Right lobe of liver (tissue), 6 donors: ENCODE measurements around the gene DDX54. TPM values are rescaled to one million over a fixed set of nuclear protein-coding genes. Genes with fewer than 3 reads are reported as not detected.

Source experiments
- ATAC-seq, 4 donors: fragments of 200-7000 bp; cut with Tn5 transposase; one replicate each; pipeline ENCODE4 v1.9.1; 2020; ENCODE audit warnings: mild to moderate bottlenecking in 4 of 4, moderate library complexity in 4 of 4
- DNase-seq, 3 donors: peaks; one replicate each; pipeline ENCODE4 v3.0.0-alpha.2; 2020
- H3K27ac ChIP-seq, 3 donors: fragments of 200-600 bp; one replicate each; pipeline ENCODE4 v1.8.0; 2022
- H3K27me3 ChIP-seq, 2 donors: fragments of 200-600 bp; one replicate each; pipeline ENCODE4 v1.8.0; 2022
- H3K36me3 ChIP-seq, 4 donors: fragments of 200-600 bp; sonication (generic) in 1 of 4; one replicate each; pipeline versions ENCODE4 v1.5.1 to v1.8.0; 2017 to 2022; ENCODE audit warnings: control low read depth in 1 of 4
- H3K4me1 ChIP-seq, 4 donors: fragments of 200-600 bp; sonication (generic) in 1 of 4; one replicate each; pipeline versions ENCODE4 v1.5.1 to v1.8.0; 2017 to 2022; ENCODE audit warnings: control low read depth in 1 of 4
- H3K4me3 ChIP-seq, 3 donors: fragments of 200-600 bp; one replicate each; pipeline ENCODE4 v1.8.0; 2022
- H3K9me3 ChIP-seq, 4 donors: fragments of 200-600 bp; sonication (generic) in 1 of 4; one replicate each; pipeline versions ENCODE4 v1.5.1 to v1.8.0; 2017 to 2022; ENCODE audit warnings: control low read depth in 1 of 4
- POLR2A ChIP-seq: fragments of 450-650 bp; IDR thresholded peaks from one replicate; pipeline ENCODE4 v1.6.1; 2017; ENCODE audit warnings: antibody characterized with exemption, mild to moderate bottlenecking
- WGBS: methylation state at CpG from one replicate; pipeline ENCODE4 v1.1.6; 2018; ENCODE audit warnings: low coverage, low lambda C conversion rate; ENCODE audit not compliant: insufficient coverage; ENCODE audit errors: missing lambda C conversion rate; 5-methylcytosine and 5-hydroxymethylcytosine counted together
- intact Hi-C, 2 donors: fragments of 100-400 bp; cut with DNase I; formaldehyde crosslinking; loops; one replicate each; pipeline versions ENCODE4 v1.11.2 to v1.14.1; 2022
- total RNA-seq, 6 experiments: library from RNA; depleted of rRNA in 2 of 6; stranded (reverse); fragments of >200 nt in 2 of 6; fragmentation: NEBNext Ultra II Directional in 3 of 6; extraction: Animal tissue kit (Norgen Biotek cat#: 25700) in 3 of 6; gene quantifications; one replicate each; pipeline versions ENCODE4 v1.1.0 to v1.2.4, GENCODE V29; 2016 to 2023
- TF ChIP-seq, protein P1 (sequence below), 4 donors: fragments of 200-600 bp in 3 of 4; fragments of 450-650 bp in 1 of 4; IDR thresholded peaks; one replicate each; pipeline versions ENCODE4 v1.5.1 to v1.8.0; 2016 to 2022; ENCODE audit warnings: antibody characterized with exemption in 4 of 4, mild to moderate bottlenecking in 2 of 4
- donor health status: DM: no; HTN: yes; CAD: no.
- donor health status: DM: no; HTN: no; CAD: no.
- donor health status: DM: no; HTN: no; CAD: no.
- donor health status: DM: no; HTN: yes; CAD: no.
- donor health status: DM: no; HTN: yes; CAD: no.

The DDX54 gene
- total RNA-seq, 6 experiments from 2014 or later, result 22.8 to 43.8 (median 31.1) TPM

DNA sequence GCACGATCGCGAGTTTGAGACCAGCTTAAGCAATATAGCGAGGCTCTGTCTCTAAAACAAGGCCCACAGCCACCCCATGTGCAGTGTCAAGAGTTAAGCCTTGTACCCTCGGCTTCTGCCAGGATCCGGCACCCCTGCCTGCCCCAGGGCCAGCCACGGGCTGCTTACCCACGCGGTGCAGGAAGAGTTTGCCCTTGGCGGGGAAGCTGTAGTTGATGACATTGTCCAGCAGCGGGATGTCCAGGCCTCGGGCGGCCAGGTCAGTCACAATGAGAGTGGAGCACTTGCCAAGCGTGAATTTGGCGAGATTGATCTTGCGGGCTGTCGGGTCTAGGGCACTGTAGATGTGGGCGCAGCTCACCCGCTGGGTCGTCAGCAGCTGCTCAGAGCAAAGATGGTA, 13.1 kb downstream of the DDX54 start:
- no peak for ATAC-seq
- Histone ChIP-seq H3K4me3 (no peak overlapping the region), H3K27ac (no peak overlapping the region), H3K9me3 (no peaks in the 10 kb centered on the region), H3K36me3 (peaks cover 15 to 83% (median 42%) of the 10 kb centered on the region in 4 donors), H3K27me3 (no peaks in the 10 kb centered on the region), H3K4me1 (no peaks in the 10 kb centered on the region)
- intact Hi-C loops, result loop anchor here in 1 of 2 donors (10.0 kb wide), 1 partner anchor 127 kb away; no protein-coding TSS in a partner anchor
- no peak for DNase-seq
- 91% methylated on average over 7 of the region's 20 CpGs for WGBS
- TF ChIP-seq, protein P1, sequence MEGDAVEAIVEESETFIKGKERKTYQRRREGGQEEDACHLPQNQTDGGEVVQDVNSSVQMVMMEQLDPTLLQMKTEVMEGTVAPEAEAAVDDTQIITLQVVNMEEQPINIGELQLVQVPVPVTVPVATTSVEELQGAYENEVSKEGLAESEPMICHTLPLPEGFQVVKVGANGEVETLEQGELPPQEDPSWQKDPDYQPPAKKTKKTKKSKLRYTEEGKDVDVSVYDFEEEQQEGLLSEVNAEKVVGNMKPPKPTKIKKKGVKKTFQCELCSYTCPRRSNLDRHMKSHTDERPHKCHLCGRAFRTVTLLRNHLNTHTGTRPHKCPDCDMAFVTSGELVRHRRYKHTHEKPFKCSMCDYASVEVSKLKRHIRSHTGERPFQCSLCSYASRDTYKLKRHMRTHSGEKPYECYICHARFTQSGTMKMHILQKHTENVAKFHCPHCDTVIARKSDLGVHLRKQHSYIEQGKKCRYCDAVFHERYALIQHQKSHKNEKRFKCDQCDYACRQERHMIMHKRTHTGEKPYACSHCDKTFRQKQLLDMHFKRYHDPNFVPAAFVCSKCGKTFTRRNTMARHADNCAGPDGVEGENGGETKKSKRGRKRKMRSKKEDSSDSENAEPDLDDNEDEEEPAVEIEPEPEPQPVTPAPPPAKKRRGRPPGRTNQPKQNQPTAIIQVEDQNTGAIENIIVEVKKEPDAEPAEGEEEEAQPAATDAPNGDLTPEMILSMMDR (IDR thresholded peaks at IDR 0.05), result no peak
- no peak for TF ChIP-seq POLR2A

GRCh38 chr12:113171543-113171942, 13.7 kb downstream of the DDX54 start:
- ATAC-seq (no peak), DNase-seq (no peak)
- Histone ChIP-seq H3K4me1 (no peaks in the 10 kb centered on the region), H3K27me3 (no peaks in the 10 kb centered on the region), H3K27ac (no peak overlapping the region), H3K4me3 (no peak overlapping the region), H3K36me3 (peaks cover 10 to 79% (median 40%) of the 10 kb centered on the region in 4 donors), H3K9me3 (no peaks in the 10 kb centered on the region)
- WGBS, result 93% methylated on average over 6 of the region's 9 CpGs
- intact Hi-C loops, result loop anchor here in 1 of 2 donors (10.0 kb wide), 1 partner anchor 127 kb away; no protein-coding TSS in a partner anchor
- TF ChIP-seq, protein P1 (IDR thresholded peaks at IDR 0.05), result no peak
- TF ChIP-seq POLR2A, result no peak

DNA sequence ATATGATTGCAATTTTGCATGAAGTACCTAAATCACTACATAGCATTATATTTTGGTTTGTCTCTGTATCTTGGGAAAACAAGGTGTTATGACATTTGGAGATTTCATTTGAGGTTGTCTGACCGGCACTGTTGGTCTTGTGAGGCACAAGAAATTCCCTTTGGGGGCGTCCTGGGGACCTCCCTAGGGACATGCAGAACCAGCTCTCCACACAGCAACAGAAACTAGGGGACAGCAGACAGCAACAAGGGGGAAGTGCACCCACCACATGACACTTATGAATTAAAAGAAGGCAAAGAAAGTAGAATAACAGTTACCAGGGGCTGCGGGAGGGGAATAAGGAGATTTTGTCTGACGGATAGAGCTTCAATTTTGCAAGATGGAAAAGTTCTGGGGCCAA, 14.4 kb downstream of the DDX54 start:
- H3K27ac ChIP-seq, result no peak overlapping the region
- TF ChIP-seq, protein P1 (IDR thresholded peaks at IDR 0.05), result no peak
- TF ChIP-seq POLR2A, result no peak
- ATAC-seq, result no peak
- H3K36me3 ChIP-seq, result peaks cover 15 to 82% (median 39%) of the 10 kb centered on the region in 4 donors
- 98% methylated on average over 4 of the region's 4 CpGs for WGBS
- H3K4me1 ChIP-seq, result no peaks in the 10 kb centered on the region
- no peaks in the 10 kb centered on the region for H3K27me3 ChIP-seq
- no peak overlapping the region for H3K4me3 ChIP-seq
- intact Hi-C loops, result loop anchor here in 1 of 2 donors (10.0 kb wide), 1 partner anchor 126 kb away; no protein-coding TSS in a partner anchor
- no peak for DNase-seq
- H3K9me3 ChIP-seq, result no peaks in the 10 kb centered on the region

DNA sequence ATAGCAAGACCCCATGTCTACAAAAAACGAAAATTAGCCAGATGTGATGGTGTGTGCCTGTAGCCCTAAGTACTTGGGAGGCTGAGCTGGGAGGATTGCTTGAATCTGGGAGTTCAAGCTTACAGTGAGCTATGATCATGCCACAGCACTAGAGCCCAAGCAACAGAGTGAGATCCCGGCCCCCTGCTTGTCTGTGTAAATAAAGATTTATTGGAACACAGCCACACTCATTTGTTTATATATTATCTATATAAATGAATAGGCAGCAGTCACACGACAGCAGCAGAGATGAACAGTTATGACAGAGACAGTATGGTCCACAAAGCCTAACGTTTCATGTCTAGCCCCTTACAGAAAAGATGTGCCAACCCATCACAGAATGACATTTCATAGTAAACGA, 14.8 kb downstream of the DDX54 start:
- H3K36me3 ChIP-seq, result peaks cover 16 to 84% (median 39%) of the 10 kb centered on the region in 4 donors
- no peak overlapping the region for H3K27ac ChIP-seq
- TF ChIP-seq, protein P1 (IDR thresholded peaks at IDR 0.05), result no peak
- no peak for TF ChIP-seq POLR2A
- ATAC-seq (no peak), DNase-seq (no peak)
- intact Hi-C loops, result loop anchor here in 1 of 2 donors (10.0 kb wide), 1 partner anchor 126 kb away; no protein-coding TSS in a partner anchor
- 82% methylated on average over 5 of the region's 5 CpGs for WGBS
- H3K9me3 ChIP-seq, result no peaks in the 10 kb centered on the region
- no peaks in the 10 kb centered on the region for H3K4me1 ChIP-seq
- H3K4me3 ChIP-seq, result no peak overlapping the region
- no peaks in the 10 kb centered on the region for H3K27me3 ChIP-seq
